Skeletal muscle satellite cell (primary cell): Measurements from ENCODE around the gene DACH2. TPM values are rescaled to one million over a fixed set of nuclear protein-coding genes. Genes with fewer than 3 reads are reported as not detected.
A peak's percentile ranks its signal among the peaks of the same experiment; 100 is the strongest.

Experiments
- H3K27me3 ChIP-seq: 2 replicates; pipeline ENCODE4 v1.7.0; 2013; ENCODE audit warnings: low read length; ENCODE audit not compliant: control insufficient read depth, insufficient read depth
- H3K36me3 ChIP-seq: 2 replicates; pipeline ENCODE4 v1.7.0; 2013; ENCODE audit warnings: mild to moderate bottlenecking, control low read depth, low read length; ENCODE audit not compliant: insufficient read depth
- H3K4me1 ChIP-seq: 2 replicates; pipeline ENCODE4 v1.7.0; 2013; ENCODE audit warnings: low read length; ENCODE audit not compliant: control insufficient read depth, insufficient read depth
- H3K4me2 ChIP-seq: 2 replicates; pipeline ENCODE4 v1.7.0; 2013; ENCODE audit warnings: mild to moderate bottlenecking, low read length
- H3K4me3 ChIP-seq: 2 replicates; pipeline ENCODE4 v1.7.0; 2013; ENCODE audit warnings: low read length
- H3K9ac ChIP-seq: 2 replicates; pipeline ENCODE4 v1.7.0; 2013; ENCODE audit warnings: mild to moderate bottlenecking, low read depth, low read length, moderate library complexity
- H3K9me3 ChIP-seq: replicated peaks from 2 replicates; pipeline ENCODE4 v1.7.0; 2013; ENCODE audit warnings: mild to moderate bottlenecking, control low read depth, low read length
- total RNA-seq: library from RNA; depleted of rRNA; stranded (reverse); fragments of >200 nt; gene quantifications from 2 replicates; pipeline ENCODE4 v1.2.3, GENCODE V29; 2012; rRNA removed

Gene DACH2
- total RNA-seq: not detected in 2 replicates

DNA sequence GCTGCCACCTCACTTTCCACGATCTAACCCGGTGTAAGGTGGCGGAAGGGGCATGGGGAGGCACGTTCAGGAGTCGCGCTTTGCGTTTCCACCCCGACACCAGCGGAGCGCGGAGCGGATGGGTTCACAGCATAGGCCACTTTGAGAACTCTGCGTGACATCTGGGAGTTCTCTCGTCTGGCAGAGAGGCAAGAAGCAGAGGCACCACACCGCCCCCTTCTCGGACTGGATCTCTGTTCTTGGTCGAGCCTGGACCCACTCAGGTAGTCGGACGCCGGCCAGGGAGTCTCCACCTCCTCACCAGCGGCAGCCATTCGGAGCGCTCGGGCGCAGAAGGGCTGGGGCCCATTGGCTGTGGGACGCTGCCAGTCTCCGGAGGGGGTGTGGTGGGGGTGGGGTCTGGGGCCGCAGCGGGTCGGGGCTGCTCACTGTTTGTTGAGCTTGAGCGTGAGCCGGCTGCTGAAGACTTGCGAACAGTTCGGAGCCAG lies at the start of gene DACH2:
TSS of gene DACH2 (plus strand) at position 428 of the 488 bp plus-strand sequence.
- H3K4me3 ChIP-seq: peak within 1 kb of the TSS; percentile 72
- H3K27me3 ChIP-seq: no peaks in the 10 kb centered on the region
- H3K9ac ChIP-seq: peak within 1 kb of the TSS; percentile 45
- no peaks in the 10 kb centered on the region for H3K9me3 ChIP-seq
- H3K4me1 ChIP-seq: no peaks in the 10 kb centered on the region
- no peaks in the 10 kb centered on the region for H3K36me3 ChIP-seq
- H3K4me2 ChIP-seq: peak within 1 kb of the TSS; percentile 87

DNA sequence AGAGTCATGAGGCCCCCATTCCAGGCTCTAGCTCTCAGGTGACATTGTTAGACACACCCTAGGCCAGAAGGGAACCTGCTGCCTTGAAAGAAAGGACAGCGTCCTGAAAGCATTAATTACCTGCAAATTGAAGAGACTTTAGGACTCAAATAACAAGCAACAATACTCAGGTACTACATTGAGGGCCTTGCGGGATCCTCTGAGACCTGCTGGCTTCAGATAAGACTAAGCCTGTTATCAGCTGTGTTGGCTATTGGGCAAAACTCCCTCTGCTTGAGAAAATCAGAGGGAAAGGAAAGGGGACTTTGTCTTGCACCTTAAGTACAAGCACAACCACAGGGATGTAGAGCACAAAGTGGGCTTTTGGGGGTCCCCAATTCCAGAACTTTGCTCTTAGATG lies 45.9 kb upstream of the DACH2 start:
- Histone ChIP-seq H3K4me3 (no peak overlapping the region), H3K9me3 (no peaks in the 10 kb centered on the region), H3K9ac (no peak overlapping the region), H3K4me1 (no peaks in the 10 kb centered on the region), H3K27me3 (no peaks in the 10 kb centered on the region), H3K4me2 (no peak overlapping the region), H3K36me3 (no peaks in the 10 kb centered on the region)

DNA sequence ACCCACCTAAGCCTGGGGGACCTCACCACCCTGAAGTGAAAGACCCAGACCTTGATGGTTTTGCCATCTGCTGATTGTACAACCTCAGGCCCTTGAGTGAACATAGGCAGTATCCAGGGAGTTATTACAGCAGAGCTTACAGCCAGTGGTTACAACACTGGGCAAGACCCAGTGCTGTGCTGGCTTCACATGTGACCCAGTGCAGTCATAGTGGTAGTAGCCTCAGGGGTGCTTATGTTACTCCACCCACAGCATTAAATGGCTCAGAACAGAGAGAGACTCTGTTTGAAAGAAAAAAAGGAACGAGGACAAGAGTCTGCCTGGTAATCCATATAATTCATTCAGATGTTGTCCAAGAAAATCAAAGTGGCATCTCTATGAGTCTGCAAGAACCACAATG lies 45.2 kb upstream of the DACH2 start:
- H3K9ac ChIP-seq: no peak overlapping the region
- H3K4me3 ChIP-seq: no peak overlapping the region
- no peaks in the 10 kb centered on the region for H3K36me3 ChIP-seq
- no peak overlapping the region for H3K4me2 ChIP-seq
- H3K9me3 ChIP-seq: no peaks in the 10 kb centered on the region
- no peaks in the 10 kb centered on the region for H3K27me3 ChIP-seq
- no peaks in the 10 kb centered on the region for H3K4me1 ChIP-seq

DNA sequence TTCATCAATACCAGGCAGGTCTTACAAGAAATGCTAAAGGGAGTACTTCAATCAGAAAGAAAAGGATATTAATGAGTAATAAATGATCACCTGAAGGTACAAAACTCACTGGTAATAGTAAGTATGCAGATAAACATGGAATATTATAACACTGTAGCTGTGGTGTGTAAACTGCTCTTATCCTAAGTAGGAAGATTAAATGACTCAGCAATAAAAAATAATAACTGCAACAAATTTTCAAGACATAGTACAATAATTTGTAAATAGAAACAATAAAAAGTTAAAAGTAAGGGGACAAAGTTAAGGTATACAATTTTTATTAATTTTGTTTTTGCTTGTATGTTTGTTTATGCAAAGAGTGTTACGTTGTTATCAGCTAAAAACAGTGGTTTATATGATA lies 43.7 kb upstream of the DACH2 start:
- no peaks in the 10 kb centered on the region for H3K9me3 ChIP-seq
- H3K4me3 ChIP-seq: no peak overlapping the region
- H3K9ac ChIP-seq: no peak overlapping the region
- H3K36me3 ChIP-seq: no peaks in the 10 kb centered on the region
- H3K4me2 ChIP-seq: no peak overlapping the region
- no peaks in the 10 kb centered on the region for H3K4me1 ChIP-seq
- H3K27me3 ChIP-seq: no peaks in the 10 kb centered on the region

DNA sequence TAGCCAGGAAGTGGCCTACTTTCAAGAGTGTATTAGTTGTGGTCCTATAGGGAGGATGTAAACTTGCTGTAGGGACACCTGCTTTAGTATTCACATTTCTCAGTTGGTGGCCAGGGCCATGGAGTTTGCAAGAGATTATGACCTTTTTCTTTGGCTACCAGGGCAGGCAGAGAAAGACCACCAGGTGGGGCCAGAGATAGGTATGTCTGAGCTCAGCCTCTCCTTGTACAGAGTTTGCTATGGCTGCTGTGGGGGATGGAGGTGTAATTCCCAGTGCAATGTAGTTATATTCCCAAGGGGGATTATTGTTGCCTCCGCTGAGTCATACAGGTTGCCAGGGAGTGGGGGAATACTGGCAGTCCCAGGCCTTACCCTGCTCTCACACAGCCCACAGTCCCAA lies 26.3 kb upstream of the DACH2 start:
- H3K4me1 ChIP-seq: no peaks in the 10 kb centered on the region
- H3K9me3 ChIP-seq: no peaks in the 10 kb centered on the region
- H3K4me2 ChIP-seq: no peak overlapping the region
- H3K4me3 ChIP-seq: no peak overlapping the region
- no peak overlapping the region for H3K9ac ChIP-seq
- H3K27me3 ChIP-seq: no peaks in the 10 kb centered on the region
- H3K36me3 ChIP-seq: no peaks in the 10 kb centered on the region

DNA sequence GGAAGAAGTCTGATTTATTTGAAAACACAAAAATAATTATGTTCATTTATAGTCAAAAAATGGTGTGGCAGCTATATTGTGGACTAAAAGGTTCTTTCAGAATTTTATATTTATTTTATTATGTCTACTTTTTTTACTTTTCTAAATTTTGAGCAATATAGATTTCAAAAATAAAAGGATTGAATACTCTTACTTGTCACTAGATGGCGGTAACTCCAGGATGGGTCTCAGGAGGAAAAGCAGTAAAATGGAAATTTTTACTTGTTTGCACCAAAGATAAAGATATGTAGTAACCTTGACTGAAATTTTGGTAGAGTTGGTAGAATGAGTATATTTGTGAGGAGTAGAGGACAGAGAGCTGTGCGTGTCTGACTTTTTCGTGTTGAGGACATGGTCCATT lies 14.5 kb upstream of the DACH2 start:
- H3K4me1 ChIP-seq: peaks cover under 1% of the 10 kb centered on the region
- H3K4me3 ChIP-seq: no peak overlapping the region
- H3K9me3 ChIP-seq: no peaks in the 10 kb centered on the region
- H3K36me3 ChIP-seq: no peaks in the 10 kb centered on the region
- H3K27me3 ChIP-seq: no peaks in the 10 kb centered on the region
- no peak overlapping the region for H3K9ac ChIP-seq
- H3K4me2 ChIP-seq: no peak overlapping the region

DNA sequence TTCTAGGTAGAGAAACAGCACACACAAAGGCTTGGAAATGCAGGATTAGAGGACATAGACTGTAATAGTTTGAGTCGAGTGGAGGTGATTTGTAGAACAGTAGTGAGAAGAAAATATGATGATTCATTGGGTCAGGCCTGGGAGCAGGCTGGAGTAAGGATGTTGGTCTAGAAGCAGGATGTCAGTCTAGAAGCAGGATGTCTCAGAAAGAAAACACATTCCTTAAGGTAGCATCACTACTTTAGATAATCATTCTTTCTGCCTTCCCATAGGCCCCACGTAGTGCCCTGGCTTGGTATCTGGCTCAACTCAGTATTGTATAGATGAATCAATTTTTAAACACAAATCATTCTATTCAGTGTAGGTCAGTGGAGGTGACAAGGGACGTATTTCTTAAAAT lies 11.2 kb upstream of the DACH2 start:
- Histone ChIP-seq H3K9me3 (no peaks in the 10 kb centered on the region), H3K36me3 (no peaks in the 10 kb centered on the region), H3K9ac (no peak overlapping the region), H3K27me3 (no peaks in the 10 kb centered on the region), H3K4me3 (no peak overlapping the region), H3K4me2 (no peak overlapping the region), H3K4me1 (peaks cover 5% of the 10 kb centered on the region)

DNA sequence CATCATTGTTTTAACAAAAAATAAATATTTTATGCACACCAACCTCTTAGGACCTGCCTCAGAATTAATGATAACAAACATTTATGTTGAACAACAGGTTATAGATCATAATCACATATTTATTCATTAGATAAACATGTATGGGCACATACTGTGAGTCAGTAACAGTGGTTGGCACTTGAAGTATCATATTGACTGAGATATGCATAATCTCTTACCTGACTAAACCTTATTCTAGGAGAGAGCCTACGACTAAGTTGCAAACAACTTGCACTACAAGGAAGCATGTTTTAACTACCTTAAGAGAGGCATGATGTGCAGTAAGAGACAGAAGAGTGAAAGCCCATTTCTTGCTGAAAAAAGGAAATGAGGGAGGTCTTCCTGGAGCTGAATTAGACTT lies 6.5 kb upstream of the DACH2 start:
- Histone ChIP-seq H3K36me3 (no peaks in the 10 kb centered on the region), H3K9me3 (no peaks in the 10 kb centered on the region), H3K4me2 (no peak overlapping the region), H3K4me1 (peaks cover 5% of the 10 kb centered on the region), H3K9ac (no peak overlapping the region), H3K4me3 (no peak overlapping the region), H3K27me3 (no peaks in the 10 kb centered on the region)

DNA sequence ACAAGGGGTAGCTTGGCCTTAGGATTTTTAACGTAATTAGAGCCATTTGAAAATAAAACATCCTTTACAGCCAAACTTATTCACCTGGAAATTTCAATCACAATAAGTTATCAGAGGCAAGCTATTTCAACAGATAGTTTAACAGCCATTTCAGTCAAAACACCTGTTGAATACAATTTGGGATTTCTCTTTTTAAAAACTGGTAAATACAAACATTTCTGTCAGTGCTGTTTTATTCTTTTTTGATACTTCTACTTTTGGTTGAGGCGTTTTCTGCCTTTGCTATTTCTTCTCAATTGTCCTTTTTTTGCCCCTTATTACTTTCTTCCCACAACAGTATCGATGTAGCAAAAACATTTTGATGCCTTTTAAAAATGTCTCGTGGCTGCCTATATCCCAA lies 2.1 kb upstream of the DACH2 start:
- H3K4me1 ChIP-seq: no peaks in the 10 kb centered on the region
- no peaks in the 10 kb centered on the region for H3K9me3 ChIP-seq
- H3K27me3 ChIP-seq: no peaks in the 10 kb centered on the region
- H3K4me2 ChIP-seq: no peak overlapping the region
- H3K9ac ChIP-seq: no peak overlapping the region
- H3K36me3 ChIP-seq: no peaks in the 10 kb centered on the region
- no peak overlapping the region for H3K4me3 ChIP-seq

DNA sequence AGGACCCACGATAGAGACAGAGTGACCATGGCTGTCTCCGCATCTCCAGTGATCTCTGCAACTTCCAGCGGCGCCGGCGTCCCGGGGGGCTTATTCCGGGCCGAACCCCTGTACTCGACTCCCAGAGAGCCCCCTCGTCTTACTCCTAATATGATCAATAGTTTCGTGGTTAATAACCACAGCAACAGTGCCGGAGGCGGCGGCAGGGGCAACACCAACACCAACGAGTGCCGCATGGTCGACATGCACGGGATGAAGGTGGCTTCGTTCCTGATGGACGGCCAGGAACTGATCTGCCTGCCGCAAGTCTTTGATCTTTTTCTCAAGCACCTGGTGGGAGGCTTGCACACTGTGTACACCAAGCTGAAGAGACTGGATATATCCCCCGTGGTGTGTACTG lies 343 bp downstream of the DACH2 start:
- H3K4me3 ChIP-seq: peak overlapping the region; percentile 72
- no peaks in the 10 kb centered on the region for H3K36me3 ChIP-seq
- H3K9me3 ChIP-seq: no peaks in the 10 kb centered on the region
- H3K27me3 ChIP-seq: no peaks in the 10 kb centered on the region
- H3K4me2 ChIP-seq: peak overlapping the region; percentile 87
- H3K4me1 ChIP-seq: no peaks in the 10 kb centered on the region
- peak overlapping the region; percentile 18 for H3K9ac ChIP-seq

DNA sequence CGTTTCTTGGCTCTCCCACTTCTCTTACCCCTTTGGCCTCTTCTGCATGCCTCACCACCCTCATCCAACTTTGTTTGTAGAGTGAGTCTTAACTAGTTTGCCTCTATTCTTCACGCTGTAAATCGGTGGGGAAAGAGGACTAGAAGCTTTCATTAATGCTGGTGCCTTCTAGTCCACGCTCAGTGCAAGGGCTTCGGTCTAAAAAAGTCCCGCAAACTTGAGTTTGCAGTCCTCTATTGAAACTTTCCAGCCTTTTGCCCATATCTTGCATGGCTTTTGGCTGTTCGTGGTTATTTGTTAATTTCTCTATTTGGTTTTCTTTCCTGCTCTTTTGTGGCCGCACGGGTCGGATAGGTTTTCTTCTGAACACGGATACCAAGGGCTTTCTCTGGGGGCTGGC lies 868 bp downstream of the DACH2 start:
- Histone ChIP-seq H3K27me3 (no peaks in the 10 kb centered on the region), H3K9me3 (no peaks in the 10 kb centered on the region), H3K4me3 (peak overlapping the region; percentile 72), H3K4me2 (peak overlapping the region; percentile 87), H3K36me3 (no peaks in the 10 kb centered on the region), H3K9ac (peak overlapping the region; percentile 39), H3K4me1 (no peaks in the 10 kb centered on the region)

DNA sequence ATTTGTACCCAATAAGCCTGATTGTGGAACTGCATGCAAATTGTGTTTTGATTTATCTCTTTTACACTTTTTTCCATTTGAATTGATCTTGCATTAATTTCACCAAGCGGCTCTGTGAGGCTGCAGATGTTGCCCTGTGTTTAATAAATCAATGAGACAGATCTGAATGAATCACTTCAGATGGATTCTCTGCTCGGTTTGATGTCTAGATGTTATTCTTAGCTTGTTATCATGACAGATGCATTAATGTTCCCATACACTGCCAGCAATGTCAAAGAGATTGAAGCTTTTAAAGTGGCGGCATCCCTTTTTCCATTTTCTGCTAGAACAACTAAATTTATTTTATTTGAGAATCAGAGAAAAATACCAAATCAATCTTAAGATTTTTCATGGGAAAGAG lies 6.3 kb downstream of the DACH2 start:
- no peak overlapping the region for H3K4me3 ChIP-seq
- no peak overlapping the region for H3K4me2 ChIP-seq
- H3K4me1 ChIP-seq: no peaks in the 10 kb centered on the region
- H3K9ac ChIP-seq: no peak overlapping the region
- H3K9me3 ChIP-seq: no peaks in the 10 kb centered on the region
- no peaks in the 10 kb centered on the region for H3K27me3 ChIP-seq
- H3K36me3 ChIP-seq: no peaks in the 10 kb centered on the region
